ENCODE measurements around the gene PUM2. TPM values are rescaled to one million over a fixed set of nuclear protein-coding genes. Genes with fewer than 3 reads are reported as not detected.

The PUM2 gene
- total RNA-seq, 2 donors from 2014 or later, result 87.7 to 119 TPM

- no peak for DNase-seq
- Histone ChIP-seq H3K36me3 (no peaks in the 10 kb centered on the region), H3K27ac (no peak overlapping the region), H3K27me3 (no peaks in the 10 kb centered on the region), H3K4me1 (no peaks in the 10 kb centered on the region), H3K9ac (ENCODE audit: low read depth in 2 of 2, low read length in 2 of 2) (no peak overlapping the region), H3K9me3 (no peaks in the 10 kb centered on the region), H3K4me3 (no peak overlapping the region)
- intact Hi-C loops (cut with DNase I), result no loop called here
- TF ChIP-seq CTCF (IDR thresholded peaks at IDR 0.05), result no peak
These were observed 14.7 kb upstream of the PUM2 start for GRCh38 chr2:20365249-20365817.

- Histone ChIP-seq H3K27me3 (no peaks in the 10 kb centered on the region), H3K27ac (no peak overlapping the region), H3K9me3 (no peaks in the 10 kb centered on the region), H3K4me1 (no peaks in the 10 kb centered on the region), H3K4me3 (no peak overlapping the region), H3K9ac (ENCODE audit: low read depth in 2 of 2, low read length in 2 of 2) (no peak overlapping the region), H3K36me3 (no peaks in the 10 kb centered on the region)
- DNase-seq, result no peak
- TF ChIP-seq CTCF (IDR thresholded peaks at IDR 0.05), result no peak
- intact Hi-C loops (cut with DNase I), result no loop called here
These were observed 12.9 kb upstream of the PUM2 start for GRCh38 chr2:20363578-20363977.

GRCh38 chr2:20362701-20363435, 12.2 kb upstream of the PUM2 start:
- H3K4me1 ChIP-seq, result no peaks in the 10 kb centered on the region
- no peak for DNase-seq
- no peak overlapping the region for H3K4me3 ChIP-seq
- intact Hi-C loops (cut with DNase I), result no loop called here
- no peak for TF ChIP-seq CTCF (IDR thresholded peaks at IDR 0.05)
- H3K9ac ChIP-seq (ENCODE audit: low read depth in 2 of 2, low read length in 2 of 2), result no peak overlapping the region
- H3K9me3 ChIP-seq, result no peaks in the 10 kb centered on the region
- H3K27ac ChIP-seq, result no peak overlapping the region
- H3K36me3 ChIP-seq, result no peaks in the 10 kb centered on the region
- H3K27me3 ChIP-seq, result no peaks in the 10 kb centered on the region

GRCh38 chr2:20361893-20362292, 11.2 kb upstream of the PUM2 start:
- Histone ChIP-seq H3K36me3 (no peaks in the 10 kb centered on the region), H3K27ac (no peak overlapping the region), H3K9me3 (no peaks in the 10 kb centered on the region), H3K9ac (ENCODE audit: low read depth in 2 of 2, low read length in 2 of 2) (no peak overlapping the region), H3K4me3 (no peak overlapping the region), H3K4me1 (no peaks in the 10 kb centered on the region), H3K27me3 (no peaks in the 10 kb centered on the region)
- DNase-seq, result no peak
- TF ChIP-seq CTCF (IDR thresholded peaks at IDR 0.05), result no peak
- intact Hi-C loops (cut with DNase I), result no loop called here

- Histone ChIP-seq H3K27me3 (no peaks in the 10 kb centered on the region), H3K4me3 (no peak overlapping the region), H3K36me3 (no peaks in the 10 kb centered on the region), H3K9me3 (no peaks in the 10 kb centered on the region), H3K4me1 (no peaks in the 10 kb centered on the region), H3K9ac (ENCODE audit: low read depth in 2 of 2, low read length in 2 of 2) (no peak overlapping the region), H3K27ac (no peak overlapping the region)
- no peak for TF ChIP-seq CTCF (IDR thresholded peaks at IDR 0.05)
- no peak for DNase-seq
- intact Hi-C loops (cut with DNase I), result no loop called here
These were observed 8.5 kb upstream of the PUM2 start for GRCh38 chr2:20359096-20359495.

Data from colonic mucosa (tissue), 4 donors.